ENCODE results near the gene CFAP53.

CFAP53 gene

DNA sequence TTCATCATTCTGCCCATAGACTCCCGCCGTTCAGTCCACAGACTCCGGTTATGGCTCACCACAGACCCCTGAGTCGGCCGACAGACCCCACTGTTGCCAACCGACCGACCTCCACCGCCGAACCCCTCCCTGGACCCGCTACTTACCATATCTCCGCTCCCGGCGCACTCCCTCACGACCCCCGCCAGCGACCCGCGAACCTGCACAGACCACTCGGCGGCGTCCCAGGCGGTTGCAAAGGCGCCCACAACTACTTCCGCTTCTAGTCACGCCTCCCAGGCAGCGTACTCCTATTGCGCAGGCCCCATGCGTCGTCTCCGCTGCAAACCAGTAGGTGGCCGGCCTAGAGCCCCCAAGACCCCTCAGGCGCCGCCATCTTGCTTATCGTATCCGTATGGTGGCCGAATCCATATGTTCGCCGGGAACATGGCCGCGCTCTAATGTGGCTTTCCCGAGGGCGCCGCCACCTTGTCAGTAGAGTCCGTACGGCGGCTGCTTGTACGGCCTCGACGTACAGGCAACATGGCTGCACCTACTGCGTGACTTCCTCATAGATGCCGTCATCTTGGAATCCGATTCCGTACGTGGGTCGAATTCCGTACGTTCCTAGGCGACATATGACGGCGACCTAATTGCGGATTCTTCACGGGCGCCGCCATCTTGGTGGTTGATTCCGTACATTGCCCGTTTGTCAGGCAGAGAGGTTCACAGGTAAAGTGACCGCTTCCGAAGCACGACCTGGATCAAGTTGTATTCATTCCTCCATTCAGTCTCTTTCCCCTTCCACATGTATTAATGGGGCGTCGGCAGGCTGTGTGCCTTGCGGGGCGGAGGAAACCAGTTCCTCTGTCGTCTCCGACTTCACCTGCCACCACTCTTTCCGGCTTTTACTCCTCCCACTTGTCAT, 21.4 kb upstream of the CFAP53 start, which contains the start of gene CXXC1:
Gene CXXC1 (minus strand): TSS at position 252 of the 907 bp plus-strand sequence. CDS start 103 bp downstream, at position 149.
- DNase-seq (ENCODE audit: low read depth): peak; percentile 99

DNA sequence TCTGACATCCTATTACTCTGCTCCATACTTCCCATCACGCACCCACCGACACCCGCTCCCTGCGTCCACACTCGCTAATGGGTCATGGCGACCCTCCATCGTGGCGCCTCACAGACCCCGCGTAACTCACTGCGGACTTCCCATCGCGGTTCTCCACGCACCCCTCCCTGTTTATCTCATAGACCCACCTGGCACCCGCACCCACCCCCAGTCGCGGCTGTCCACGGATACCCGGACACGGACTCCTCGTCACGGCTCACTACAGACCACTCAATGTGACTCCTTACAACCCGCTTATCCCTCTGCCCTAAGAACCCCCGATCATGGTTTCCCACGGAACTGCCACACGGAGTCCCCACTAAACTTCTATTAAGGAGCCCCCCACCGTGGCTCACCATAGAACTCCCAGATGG, 20.7 kb upstream of the CFAP53 start:
- no peak for DNase-seq (ENCODE audit: low read depth)

DNA sequence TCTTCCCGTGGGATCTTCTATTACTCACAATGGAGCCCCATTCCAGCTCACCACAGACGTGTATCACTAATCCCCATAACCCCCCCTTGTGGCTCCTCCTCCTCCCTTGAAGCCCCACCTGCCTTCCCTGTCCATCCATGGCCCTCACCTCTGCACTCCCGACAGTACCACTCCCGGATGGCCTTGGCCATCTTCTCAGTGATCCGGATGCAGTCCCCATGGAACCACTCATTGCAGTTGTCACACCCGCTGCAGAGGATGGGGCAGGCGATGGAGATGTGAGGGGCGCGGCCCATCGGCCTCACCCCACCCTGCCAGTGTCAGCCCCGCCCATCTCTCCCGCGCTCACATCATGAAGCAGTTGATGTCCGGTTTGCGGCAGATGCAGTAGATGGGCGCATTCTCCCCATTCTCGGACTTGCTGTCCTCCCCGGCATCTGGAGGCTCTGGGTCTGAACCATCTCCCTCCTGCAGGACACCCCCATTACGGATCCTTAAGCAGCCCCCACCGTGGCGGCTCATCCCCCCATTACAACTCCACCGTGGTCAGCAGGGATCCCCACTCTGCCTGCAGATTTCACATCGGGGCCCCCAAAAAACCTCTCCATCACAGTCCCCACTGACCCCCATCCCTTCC, 20.2 kb upstream of the CFAP53 start:
- DNase-seq (ENCODE audit: low read depth): peak; percentile 57

DNA sequence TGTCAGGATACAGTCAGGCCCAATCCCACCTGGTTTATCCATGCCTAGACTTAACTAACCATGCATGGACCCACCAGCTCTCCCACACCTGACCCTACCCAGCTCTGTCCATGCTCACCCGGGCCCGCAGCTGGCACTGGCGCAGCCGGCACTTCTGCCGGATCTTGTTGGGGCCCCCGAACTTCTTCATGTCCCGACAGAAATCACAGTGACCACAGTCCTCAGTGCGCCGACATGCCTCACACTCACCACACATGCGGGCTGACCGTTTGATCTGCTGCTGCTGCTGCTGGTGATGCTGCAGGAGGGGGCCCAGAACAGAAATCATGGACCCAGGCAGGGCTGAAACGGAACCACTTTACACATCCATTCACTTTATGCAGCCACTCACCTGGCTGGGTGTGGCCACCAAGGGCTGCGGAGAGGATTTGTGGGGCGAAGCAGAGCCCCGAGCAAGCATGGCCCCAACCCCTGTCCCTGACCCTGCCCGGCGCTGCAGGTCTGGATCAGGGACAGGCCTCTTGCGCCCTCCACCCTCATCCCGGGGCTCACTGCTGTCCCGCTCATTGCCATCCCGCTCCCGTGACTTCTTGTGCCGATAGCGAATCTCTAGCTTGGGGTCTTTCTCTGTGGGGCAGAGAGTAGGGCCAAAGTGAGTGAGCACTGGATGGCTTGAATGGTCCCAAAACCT, 19.5 kb upstream of the CFAP53 start:
- no peak for DNase-seq (ENCODE audit: low read depth)

DNA sequence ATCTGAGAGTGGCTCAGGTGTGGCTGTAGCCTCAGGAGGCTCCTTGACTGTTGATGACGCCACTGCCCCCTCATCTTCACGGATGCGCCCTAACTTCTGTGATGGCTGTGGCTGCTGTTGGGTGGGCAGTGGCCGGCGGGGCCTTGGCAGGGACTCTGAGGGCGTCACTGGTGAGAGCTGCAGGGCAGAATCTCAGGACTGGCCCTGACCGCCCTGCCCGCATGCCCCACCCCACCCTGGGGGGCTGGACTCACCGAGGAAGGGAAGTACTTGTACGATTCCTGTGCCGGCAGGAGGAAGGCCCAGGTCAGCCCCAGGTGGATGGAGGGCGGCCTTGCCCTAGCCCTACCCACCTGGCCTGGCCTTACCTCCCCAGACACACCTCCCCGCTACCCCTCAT, 18.8 kb upstream of the CFAP53 start:
- DNase-seq (ENCODE audit: low read depth): no peak

DNA sequence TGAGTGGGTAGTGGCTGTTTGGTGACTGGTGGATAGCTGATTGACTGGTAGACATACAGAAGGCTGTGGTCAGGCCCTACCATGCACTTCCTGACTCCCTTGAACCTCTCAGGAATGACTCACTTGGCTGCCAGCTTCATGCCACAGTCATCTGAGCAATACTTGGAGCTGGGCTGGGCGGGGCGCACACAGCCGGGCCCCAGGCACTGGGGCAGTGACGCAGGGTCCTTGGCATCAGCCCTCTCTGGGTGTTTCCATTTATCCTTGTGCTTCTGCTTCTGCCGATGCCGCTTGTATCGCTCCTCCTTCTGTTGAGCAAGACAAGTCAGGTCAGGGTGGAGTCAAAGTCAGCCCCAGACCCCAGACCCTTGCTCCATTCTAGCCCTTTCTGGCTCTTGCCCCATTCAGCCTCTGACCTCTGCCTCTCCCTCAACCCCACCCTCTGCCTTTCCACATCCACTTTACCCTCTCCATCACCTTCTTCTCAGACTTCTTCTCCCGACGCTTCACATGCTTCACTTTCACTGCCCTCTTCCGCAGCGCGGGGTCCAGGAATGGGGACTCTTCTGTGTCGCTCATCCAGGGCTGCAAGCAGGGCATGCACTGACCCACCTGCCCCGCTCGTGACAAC, 18.1 kb upstream of the CFAP53 start:
- DNase-seq (ENCODE audit: low read depth): no peak

DNA sequence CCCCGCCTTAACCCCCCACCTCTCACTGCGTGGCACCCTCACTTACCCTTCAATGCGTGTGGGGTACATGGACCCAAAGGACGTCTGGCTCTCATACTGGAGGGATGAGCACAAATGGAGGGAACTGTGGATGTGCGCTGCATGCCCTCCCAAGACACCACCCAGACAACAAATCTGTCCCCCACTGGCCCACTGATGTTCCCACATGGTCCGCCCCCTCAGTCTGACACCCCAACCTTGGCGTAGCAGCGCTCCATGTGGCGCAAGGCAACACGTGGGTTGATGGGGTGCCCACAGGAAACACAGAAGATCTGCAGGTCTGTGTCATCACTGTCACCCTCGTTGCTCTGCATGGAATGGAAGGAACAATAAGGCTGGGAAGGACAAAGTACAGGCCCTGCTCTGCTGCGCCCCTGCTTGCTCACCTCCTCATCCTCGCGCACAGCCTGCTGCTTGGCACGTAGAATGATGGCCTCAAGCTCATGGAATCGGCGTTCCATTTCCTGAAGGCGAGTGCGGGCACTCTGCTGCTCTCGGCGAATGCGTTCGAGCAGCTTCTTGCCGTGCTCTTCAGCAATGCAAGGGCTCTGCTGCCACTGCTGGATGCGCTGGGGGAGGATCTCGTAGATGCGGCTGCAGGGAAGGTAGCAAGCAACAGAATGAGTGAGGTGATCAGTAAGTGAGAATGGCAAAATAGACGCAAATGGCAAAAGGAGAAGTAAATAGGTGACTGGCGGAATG, 17.3 kb upstream of the CFAP53 start:
- DNase-seq (ENCODE audit: low read depth): no peak

DNA sequence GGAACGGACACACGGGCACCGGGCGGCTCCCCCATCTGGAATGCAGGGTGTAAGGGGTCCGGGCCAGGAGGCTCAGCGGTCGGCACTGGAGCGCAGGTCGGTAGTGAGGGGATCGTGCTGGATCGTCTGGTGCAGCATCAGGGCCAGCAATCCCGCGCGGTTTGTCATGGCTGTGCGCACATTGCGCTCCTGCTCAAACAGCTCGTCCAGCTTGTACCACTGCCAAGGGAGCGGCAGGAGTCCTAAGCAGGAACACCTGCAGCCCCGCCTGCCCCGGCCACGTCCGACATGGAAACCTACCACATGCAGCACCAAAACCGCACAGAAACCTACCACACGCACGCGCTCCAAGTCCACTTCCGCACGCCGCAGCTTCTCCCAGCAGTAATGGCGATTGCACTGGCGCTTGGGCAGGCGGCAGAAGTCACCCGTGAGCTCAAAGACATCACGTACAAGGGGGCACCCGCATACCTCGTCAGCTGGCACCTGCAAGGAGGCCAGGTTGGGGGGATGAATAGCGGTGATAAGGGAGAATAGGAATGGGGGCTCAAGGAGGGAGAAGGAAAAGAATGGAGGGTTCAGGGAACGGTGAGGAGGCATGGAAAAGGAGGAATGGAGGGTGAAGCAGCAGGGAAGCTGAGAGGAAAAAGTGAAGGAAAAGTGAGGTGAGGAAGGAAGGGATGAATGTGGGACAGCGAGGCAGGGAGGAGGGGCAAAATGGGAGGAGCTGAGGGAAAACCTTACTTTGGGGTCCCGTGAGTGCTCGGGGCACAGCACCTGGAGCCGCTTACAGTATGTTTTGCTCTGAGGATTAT, 16.4 kb upstream of the CFAP53 start:
- no peak for DNase-seq (ENCODE audit: low read depth)

DNA sequence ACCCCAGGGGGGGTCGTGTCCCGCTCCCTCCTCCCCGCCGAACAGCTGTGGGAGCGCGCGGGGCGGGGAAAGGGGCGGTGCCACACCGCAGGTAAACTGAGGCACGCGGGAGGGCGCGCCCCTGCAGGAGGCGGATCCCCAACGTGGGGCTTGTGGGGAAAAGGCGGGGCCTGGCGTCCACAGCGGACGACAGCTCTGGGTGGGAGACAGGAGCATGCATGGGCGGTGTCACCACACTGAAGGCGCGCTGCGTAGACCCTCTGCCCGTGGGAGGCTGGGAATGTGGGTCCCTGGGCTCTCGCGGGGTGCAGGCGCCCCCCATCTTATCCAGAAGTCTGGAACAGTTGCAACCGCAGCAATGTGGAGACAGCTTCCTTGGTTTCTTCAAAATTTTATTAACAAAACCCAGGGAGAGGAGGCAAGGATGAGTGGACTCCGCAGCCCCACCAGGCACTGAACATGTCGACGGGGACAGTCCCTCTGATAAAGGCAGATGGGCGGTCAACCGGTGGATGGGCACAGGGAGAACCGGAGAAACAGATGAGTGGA, 15.8 kb upstream of the CFAP53 start:
- no peak for DNase-seq (ENCODE audit: low read depth)

DNA sequence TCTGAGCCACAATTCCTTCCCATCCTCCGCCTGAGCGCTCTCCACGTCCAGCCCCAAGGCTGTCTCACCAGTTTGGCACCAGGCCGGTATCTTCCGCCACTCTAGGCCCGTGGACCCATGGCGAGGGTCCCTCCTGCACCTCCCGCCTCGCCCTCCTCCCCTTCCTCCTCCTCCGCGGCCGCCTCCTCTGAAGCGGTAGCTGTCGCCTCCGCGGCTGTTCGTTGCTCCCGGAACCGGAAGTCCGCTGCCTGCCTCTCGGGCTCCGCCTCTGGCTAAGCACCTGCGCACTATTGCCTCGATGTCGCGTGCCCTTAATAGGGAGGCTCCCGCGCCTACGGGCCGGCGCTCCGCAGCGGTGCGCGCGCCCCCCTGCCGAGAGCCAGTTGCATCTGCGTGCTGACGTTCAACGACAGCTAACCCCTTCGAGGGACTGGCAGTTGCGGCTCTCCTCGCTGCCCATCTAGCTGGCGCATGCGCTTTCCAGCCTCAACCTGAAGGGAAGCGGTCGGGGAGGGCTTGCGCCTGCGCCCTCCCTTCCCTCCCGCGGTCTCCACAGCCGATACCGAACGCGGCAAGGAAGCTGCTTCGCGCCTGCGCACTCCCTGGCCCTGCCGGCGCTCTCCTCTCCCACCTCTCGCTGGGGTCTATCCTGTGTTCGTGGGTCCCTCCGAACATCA, 15.1 kb upstream of the CFAP53 start, which contains the start of gene MBD1:
Gene MBD1 (minus strand): TSS at position 229 of the 677 bp plus-strand sequence. CDS start 1,531 bp downstream, outside the sequence.
- peak; percentile 98 for DNase-seq (ENCODE audit: low read depth)

DNA sequence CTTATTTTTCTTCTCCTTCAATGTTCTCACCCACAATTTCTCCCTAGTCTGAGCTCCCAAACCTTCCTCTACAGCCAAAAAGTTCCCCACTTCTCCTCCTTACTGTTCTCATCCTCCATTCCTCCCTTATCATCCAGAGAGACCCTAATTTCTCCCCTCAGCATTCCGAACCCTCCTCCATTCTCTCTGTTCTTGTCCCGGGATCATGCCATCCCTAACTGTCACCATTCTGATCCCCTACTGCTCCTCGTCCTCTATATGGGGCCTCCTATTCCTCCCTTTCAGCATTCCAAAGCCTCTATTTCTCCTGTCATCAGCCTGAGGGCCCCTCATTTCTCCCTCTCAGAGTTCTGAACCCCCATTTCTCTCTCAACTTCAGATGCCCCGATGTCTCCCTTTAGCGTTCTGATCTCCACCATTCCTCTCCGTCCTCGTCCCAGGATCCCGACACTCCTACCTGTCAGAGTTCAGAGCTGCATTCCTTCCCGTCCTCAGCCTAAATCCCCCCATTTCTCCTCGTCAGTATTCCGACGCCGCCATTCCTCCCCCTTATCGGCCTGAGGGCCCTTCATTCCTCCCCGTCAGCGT, 14.5 kb upstream of the CFAP53 start:
- DNase-seq (ENCODE audit: low read depth): no peak

DNA sequence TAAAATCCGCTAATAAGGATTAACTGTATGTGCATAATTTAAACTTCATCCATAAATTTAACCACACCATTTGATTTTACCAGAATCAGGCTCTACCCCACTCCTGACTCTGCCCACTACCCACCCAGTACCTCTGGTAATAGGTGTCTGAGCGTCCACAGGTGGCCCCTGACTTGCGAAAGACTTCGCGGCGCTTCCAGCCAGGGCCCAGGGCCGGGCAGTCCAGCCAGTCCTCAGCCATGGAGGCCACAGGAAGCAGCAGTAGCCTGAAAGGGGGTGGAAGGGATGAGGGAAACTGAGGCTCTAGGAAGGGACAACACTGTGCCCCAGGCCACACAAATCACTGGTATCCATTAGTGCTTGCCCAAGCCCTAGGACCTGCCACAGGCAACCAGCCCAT, 13.5 kb upstream of the CFAP53 start:
- no peak for DNase-seq (ENCODE audit: low read depth)

DNA sequence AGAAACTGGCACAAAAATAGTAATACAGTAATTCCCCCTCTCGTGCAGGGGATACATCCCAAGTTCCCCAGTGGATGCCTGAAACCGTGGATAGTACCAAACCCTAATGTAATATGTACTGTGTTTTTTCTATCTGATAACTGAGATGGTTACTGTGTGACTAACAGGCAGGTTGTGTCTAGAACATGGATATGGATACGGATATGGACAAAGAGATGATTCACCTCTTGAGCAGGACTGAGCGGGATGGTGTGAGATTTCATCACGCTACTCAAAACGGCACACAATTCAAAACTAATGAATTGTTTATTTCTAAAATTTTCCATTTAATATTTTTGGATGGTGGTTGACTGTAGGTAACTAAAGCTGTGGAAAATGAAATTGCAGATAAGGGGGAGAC, 11.6 kb upstream of the CFAP53 start:
- DNase-seq (ENCODE audit: low read depth): peak; percentile 90

DNA sequence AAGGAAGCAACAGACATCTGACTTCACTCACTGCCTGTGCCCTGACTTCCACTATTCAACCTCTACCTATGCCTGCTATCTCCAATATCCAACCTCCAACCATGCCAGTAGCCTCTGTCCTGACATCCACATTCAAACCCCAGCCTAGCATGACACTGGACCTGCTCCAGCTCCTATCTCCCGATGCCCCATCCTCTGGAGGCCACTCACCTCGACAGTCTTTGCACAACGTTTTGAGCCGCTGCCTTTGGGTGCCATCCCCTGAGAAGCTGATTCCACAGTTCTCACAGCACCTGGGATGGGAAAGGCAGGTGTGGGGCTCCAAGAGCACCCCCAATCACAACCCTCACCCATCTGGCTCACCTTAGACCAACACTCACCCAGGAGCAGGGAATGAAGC, 10.2 kb upstream of the CFAP53 start:
- DNase-seq (ENCODE audit: low read depth): no peak

DNA sequence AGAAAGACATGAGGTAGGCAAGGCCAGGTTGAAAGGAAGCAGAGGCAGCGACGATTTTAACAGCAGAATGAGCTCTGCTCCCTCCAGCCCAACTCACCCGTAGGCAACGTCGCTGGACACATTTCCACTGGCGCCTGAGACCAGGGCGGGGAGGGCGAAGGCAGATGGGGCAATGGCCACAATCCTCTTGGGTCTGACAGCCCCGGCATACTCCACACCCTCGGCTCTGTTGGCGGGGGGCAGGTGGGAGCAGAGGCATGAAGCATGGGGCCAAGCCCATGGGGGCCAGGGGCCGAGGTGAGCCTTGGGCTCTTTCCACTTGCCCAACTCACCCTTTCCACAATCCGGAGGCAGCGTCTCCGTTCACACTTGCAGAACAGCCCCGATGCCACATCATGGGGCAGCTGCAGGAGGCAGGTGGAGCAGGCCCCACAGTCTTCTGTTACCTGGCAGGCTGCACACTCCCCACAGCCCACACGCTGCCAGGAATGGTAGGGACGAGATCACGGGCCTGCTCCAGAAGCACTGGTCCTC, 9.3 kb upstream of the CFAP53 start:
- DNase-seq (ENCODE audit: low read depth): no peak

DNA sequence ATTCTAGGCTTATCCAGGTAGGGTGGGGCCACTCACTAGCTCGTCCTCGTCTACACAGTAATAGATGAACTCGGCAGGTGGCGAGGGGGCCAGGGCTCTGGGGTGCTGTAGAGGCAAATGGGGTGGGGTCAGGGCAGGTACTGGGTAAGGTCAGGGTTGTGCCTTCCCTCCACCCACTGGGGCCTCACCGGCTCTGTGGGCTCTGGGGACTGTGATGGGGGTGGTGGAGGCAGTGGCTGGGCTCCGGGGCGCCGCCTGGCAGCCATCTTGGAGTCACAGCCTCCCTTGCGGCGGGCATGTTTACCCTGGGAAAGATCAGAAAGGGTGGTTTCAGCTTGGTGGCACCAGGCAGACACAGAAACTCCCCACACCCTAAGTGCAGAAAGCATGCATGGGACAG, 8.6 kb upstream of the CFAP53 start:
- DNase-seq (ENCODE audit: low read depth): no peak

DNA sequence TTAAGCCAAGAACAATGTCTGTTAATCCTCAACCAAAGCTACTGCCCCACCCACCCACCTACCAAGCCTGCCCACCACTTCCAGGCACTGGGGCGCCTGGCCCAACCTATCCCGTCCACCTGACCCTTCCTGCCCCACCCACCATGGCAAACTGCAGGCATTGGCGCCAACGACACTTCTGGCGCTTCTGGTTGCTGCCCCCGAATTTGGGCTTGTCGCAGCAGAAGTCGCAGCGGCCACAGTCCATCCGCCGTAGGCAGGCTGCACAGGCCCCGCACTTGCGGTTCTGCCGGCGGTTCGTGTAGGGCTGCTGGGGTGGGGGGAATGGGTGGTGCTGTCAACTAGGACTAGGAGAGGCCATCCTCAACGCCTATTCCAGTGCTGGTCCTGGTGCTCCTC, 7.7 kb upstream of the CFAP53 start:
- no peak for DNase-seq (ENCODE audit: low read depth)

DNA sequence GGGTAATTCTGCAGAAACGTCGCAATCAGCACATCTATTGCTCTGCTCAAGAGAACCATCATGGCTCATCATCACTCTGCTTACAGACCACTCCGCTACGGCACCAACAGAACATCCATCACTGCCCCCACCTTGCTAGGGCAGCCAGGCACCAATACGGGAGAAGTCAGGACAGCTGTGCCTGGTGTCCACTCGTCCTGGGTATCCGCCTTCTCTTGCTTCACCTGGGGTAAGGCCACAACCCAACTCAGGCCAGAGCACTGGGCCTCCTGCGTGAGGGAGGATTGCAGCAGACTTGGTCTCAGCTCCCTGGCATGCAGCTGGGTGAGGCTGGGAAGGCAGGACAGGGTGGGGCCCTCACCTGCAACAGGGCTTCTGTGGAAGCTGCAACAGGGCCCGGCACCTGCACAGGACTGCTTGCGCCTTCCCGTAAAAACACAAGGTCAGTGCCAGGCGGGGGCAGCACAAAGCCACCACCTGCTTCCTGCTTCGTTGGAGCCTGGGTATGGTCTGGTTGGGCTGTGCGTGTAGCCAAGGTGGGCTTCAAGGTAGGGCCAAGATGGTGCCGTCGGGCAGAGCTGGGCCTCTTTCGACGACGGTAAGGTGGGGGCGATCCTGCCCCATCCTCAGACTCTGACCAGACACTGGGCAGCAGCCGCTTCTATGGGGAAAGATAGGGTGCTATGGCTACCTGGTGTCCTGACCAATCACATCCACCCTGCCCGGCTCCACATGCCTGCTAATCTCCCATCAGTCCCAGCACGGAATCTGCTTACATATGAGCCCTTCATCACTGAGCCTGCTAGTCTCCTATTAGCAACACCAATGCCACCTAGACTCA, 7.1 kb upstream of the CFAP53 start:
- DNase-seq (ENCODE audit: low read depth): no peak
